ENCODE data around the gene MARCHF7. TPM values are rescaled to one million over a fixed set of nuclear protein-coding genes. Genes with fewer than 3 reads are reported as not detected.
A peak's percentile ranks its signal among the peaks of the same experiment; 100 is the strongest.

Gene MARCHF7
- total and polyA plus RNA-seq, 2 of the 8 experiments (the other 6 are each of a cell fraction or from before 2014, with no cell fraction given): 18.3 to 116 TPM

DNA sequence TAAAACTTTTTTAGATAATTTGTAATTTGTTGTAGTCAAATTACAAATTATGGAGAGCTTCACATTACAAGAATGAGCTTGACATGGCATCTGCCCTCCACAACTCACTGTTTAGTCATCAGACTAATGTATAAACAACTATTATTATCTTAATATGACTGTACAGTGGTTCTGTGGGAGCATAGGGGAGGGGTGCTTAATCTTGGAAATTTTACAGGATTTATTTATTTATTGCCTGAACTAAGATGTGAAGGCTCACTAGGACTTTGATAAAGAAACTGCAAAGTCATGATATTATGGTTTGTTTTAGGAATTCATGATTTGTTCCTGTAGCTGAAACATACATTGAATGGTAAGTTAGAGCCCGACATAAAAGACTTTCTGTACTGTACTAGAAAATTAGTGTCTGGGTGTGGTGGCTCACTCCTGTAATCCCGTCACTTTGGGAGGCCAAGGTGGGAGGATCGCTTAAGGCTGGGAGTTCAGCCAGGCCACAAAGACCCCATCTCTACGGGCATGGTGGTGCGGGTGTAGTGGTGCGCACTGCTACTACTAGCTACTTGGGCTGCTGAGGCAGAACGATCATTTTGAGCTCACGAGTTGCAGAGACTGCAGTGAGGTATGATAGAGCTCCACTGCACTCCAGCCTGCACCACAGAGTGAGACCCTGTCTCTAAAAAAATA is 2.1 kb downstream of the MARCHF7 start:
- ChIA-PET CTCF (ENCODE audit: partially characterized antibody) (interaction anchor here (0.7 to 2.1 kb wide), 3 partner anchors 9 to 157 kb away, joined by 3 to 6 read pairs (median 4); no protein-coding TSS in a partner anchor), POLR2A (ENCODE audit: partially characterized antibody) (interaction anchor here (0.5 to 4.6 kb wide), 16 partner anchors 8 to 467 kb away, joined by 3 to 75 read pairs (median 5); partner anchors contain the start of gene BAZ2B)
- H3K4me3 ChIP-seq (ENCODE audit: extremely low read depth in 1 of 4, insufficient read depth in 2 of 4, low read depth in 3 of 4, low read length in 4 of 4): peak overlapping the region in 2 of 4 experiments; percentile 5 to 91; a peak in 4 of 8 replicates
- H3K23me2 ChIP-seq (ENCODE audit: low read depth, low read length): no peaks in the 10 kb centered on the region
- H2BK20ac ChIP-seq (ENCODE audit: low read length): no peak overlapping the region
- FAIRE-seq (no peak), DNase-seq (ENCODE audit: low read depth in 1 of 2, low spot score in 2 of 2) (no peak)
- peak overlapping the region; percentile 57; the same call in 1 of the 2 replicates for H4K8ac ChIP-seq (ENCODE audit: extremely low read depth, insufficient read depth, low read length)
- no peak overlapping the region for H3K4ac ChIP-seq (replicated peaks; ENCODE audit: insufficient read length, low read depth, low read length)
- no peak overlapping the region for H2BK12ac ChIP-seq (ENCODE audit: low read depth, low read length)
- no peak overlapping the region for H3K56ac ChIP-seq (replicated peaks; ENCODE audit: insufficient read length, low read depth, low read length)
- H2AK5ac ChIP-seq (ENCODE audit: low read depth, low read length): no peak overlapping the region
- H3K79me2 ChIP-seq (ENCODE audit: control insufficient read depth in 1 of 2, insufficient read depth in 2 of 2, low read length in 2 of 2): peaks cover 58 to 76% of the 10 kb centered on the region in 2 experiments
- peak overlapping the region; percentile 12; the same call in 1 of the 2 replicates for H2BK5ac ChIP-seq (ENCODE audit: low read depth, low read length)
- peak; percentile 47; the same call in 1 of the 2 replicates for TF ChIP-seq POLR2AphosphoS5 (IDR thresholded peaks at IDR 0.05; ENCODE audit: low read depth, low read length)
- no peak for TF ChIP-seq SRF (IDR thresholded peaks at IDR 0.05; ENCODE audit: low read depth, low read length)
- no peaks in the 10 kb centered on the region for H3K9me3 ChIP-seq (ENCODE audit: insufficient read depth in 2 of 2, low read depth in 1 of 2, low read length in 1 of 2)
- 95% methylated on average over 8 of the region's 8 CpGs; no CpG with 5 or more reads in 1 of the 2 experiments for WGBS, 2 experiments (ENCODE audit: extremely low coverage in 1 of 2, insufficient coverage in 1 of 2, insufficient read length in 1 of 2, insufficient replicate concordance in 2 of 2, low coverage in 1 of 2, low lambda C conversion rate in 2 of 2, missing lambda C conversion rate in 1 of 2)
- H4K91ac ChIP-seq (replicated peaks; ENCODE audit: insufficient read length, low read length): no peak overlapping the region
- H3K79me1 ChIP-seq (ENCODE audit: low read depth, low read length): 0 out of 2 replicates have a peak, but pooled peaks cover 2% of the 10 kb centered on the region
- H3K18ac ChIP-seq (ENCODE audit: extremely low read depth, low read length): no peak overlapping the region
- H3K36me3 ChIP-seq (ENCODE audit: control insufficient read depth in 2 of 4, insufficient read depth in 4 of 4, low read length in 3 of 4): peaks cover 0 to 45% (median 9%) of the 10 kb centered on the region in 4 experiments; a peak in 5 of 8 replicates
- H3K4me2 ChIP-seq (ENCODE audit: insufficient read depth in 1 of 2, low read depth in 2 of 2, low read length in 2 of 2): peak overlapping the region; percentile 73 to 86
- H3K9ac ChIP-seq (replicated peaks in 1 of 4; ENCODE audit: extremely low read depth in 1 of 4, low read depth in 3 of 4, low read length in 3 of 4): no peak overlapping the region
- H2BK120ac ChIP-seq (replicated peaks; ENCODE audit: low read depth, low read length): no peak overlapping the region
- H3K27ac ChIP-seq (ENCODE audit: low read depth, low read length): no peak overlapping the region
- peaks cover 18 to 19% of the 10 kb centered on the region in 2 experiments for H4K20me1 ChIP-seq (replicated peaks in 1 of 2; ENCODE audit: control insufficient read depth in 1 of 2, insufficient read depth in 2 of 2, low read length in 2 of 2)
- peaks cover 0 to 11% (median 4%) of the 10 kb centered on the region in 4 experiments; a peak in 3 of 7 replicates for H3K4me1 ChIP-seq (replicated peaks in 1 of 4; ENCODE audit: control insufficient read depth in 3 of 4, insufficient read depth in 4 of 4, low read length in 3 of 4)
- H3K23ac ChIP-seq (ENCODE audit: insufficient read length): no peak overlapping the region
- no peak overlapping the region for H2AFZ ChIP-seq (ENCODE audit: low read length)
- no peaks in the 10 kb centered on the region for H3K27me3 ChIP-seq (replicated peaks in 1 of 4; ENCODE audit: control insufficient read depth in 3 of 4, extremely low read depth in 1 of 4, insufficient read depth in 3 of 4, low read length in 3 of 4)
- H4K5ac ChIP-seq (ENCODE audit: insufficient read length, low read depth, low read length): no peak overlapping the region
- no peak overlapping the region for H2BK15ac ChIP-seq (ENCODE audit: low read length)
- H3K14ac ChIP-seq (ENCODE audit: insufficient read length): no peak overlapping the region

Data from H1 (cell line).